GM12878 (cell line): ENCODE results near the gene BCAR3. TPM values are rescaled to one million over a fixed set of nuclear protein-coding genes. Genes with fewer than 3 reads are reported as not detected.

ENCODE experiments used
- ATAC-seq: fragments of 200-7000 bp; cut with Tn5 transposase; 3 replicates; pipeline ENCODE4 v1.9.1; 2020; ENCODE audit warnings: mild to moderate bottlenecking, moderate library complexity
- BruUV-seq: library from RNA; stranded (reverse); fragments of 400-500 nt; replicated peaks from 2 replicates; lab custom pipeline; 2021; lab: Mats Ljungman, UMichigan
- CTCF ChIA-PET: fragments of 300-600 bp; sonication (Branson Sonifier 250); formaldehyde crosslinking; extraction: SDS; loops from one replicate; lab custom pipeline; 2021; ENCODE audit warnings: inconsistent platforms; lab: Yijun Ruan, JAX
- POLR2A ChIA-PET: fragments of 350-600 bp; formaldehyde crosslinking; extraction: SDS; loops from one replicate; lab custom pipeline; 2021; ENCODE audit warnings: inconsistent platforms; lab: Charles Lee
- RAD21 ChIA-PET: fragments of 300-600 bp; sonication (Branson Sonifier 250); formaldehyde crosslinking; loops from one replicate; lab custom pipeline; 2023; ENCODE audit warnings: antibody characterized with exemption; ENCODE audit not compliant: unreplicated experiment; lab: Charles Lee
- SMC1A ChIA-PET: fragments of 300-600 bp; sonication (Branson Sonifier 250); formaldehyde crosslinking; loops from one replicate; lab custom pipeline; 2023; ENCODE audit not compliant: unreplicated experiment, uncharacterized antibody; lab: Charles Lee
- DNase-seq: peaks from one replicate; pipeline ENCODE4 v3.0.0-alpha.2; 2011; ENCODE audit warnings: low read depth, low spot score
- FAIRE-seq: peaks from 3 replicates; lab custom pipeline; 2011; peaks lifted over from hg19 to GRCh38; lab: Jason Lieb, UNC
- H2AFZ ChIP-seq: 2 replicates; pipeline ENCODE4 v1.6.0; 2011; ENCODE audit warnings: low read depth, low read length, control low read depth; ENCODE audit not compliant: control insufficient read depth
- H3K27ac ChIP-seq: 2 replicates; pipeline ENCODE4 v1.5.1; 2011; ENCODE audit warnings: control low read depth; ENCODE audit not compliant: control insufficient read depth, insufficient read depth
- H3K27me3 ChIP-seq, 2 experiments: replicated peaks in 1 of 2; 2 replicates each; pipeline versions ENCODE4 v1.6.0 to v1.6.1; 2011; ENCODE audit warnings: low read length in 1 of 2; ENCODE audit not compliant: control insufficient read depth in 2 of 2, insufficient read depth in 2 of 2
- H3K36me3 ChIP-seq, 2 experiments: 2 replicates each; pipeline ENCODE4 v1.5.1; 2011; ENCODE audit warnings: low read length in 1 of 2; ENCODE audit not compliant: control insufficient read depth in 2 of 2, insufficient read depth in 2 of 2
- H3K4me1 ChIP-seq: 2 replicates; pipeline ENCODE4 v1.6.1; 2011; ENCODE audit warnings: mild to moderate bottlenecking, low read length, moderate library complexity, mixed read lengths; ENCODE audit not compliant: control insufficient read depth, insufficient read depth
- H3K4me2 ChIP-seq: 2 replicates; pipeline ENCODE4 v1.6.0; 2011; ENCODE audit warnings: control low read depth; ENCODE audit not compliant: control insufficient read depth, insufficient read depth
- H3K4me3 ChIP-seq: fragments of 200-600 bp; sonication (generic); 2 replicates; pipeline ENCODE4 v1.5.1; 2016
- H3K79me2 ChIP-seq: 2 replicates; pipeline ENCODE4 v1.6.0; 2011; ENCODE audit warnings: low read length; ENCODE audit not compliant: control insufficient read depth, insufficient read depth
- H3K9ac ChIP-seq: 2 replicates; pipeline ENCODE4 v1.8.0; 2011; ENCODE audit warnings: low read length, control low read depth, mixed read lengths; ENCODE audit not compliant: control insufficient read depth, insufficient read depth
- H3K9me3 ChIP-seq: replicated peaks from 3 replicates; pipeline ENCODE4 v1.5.1; 2011; ENCODE audit warnings: mild to moderate bottlenecking, low read length; ENCODE audit not compliant: control insufficient read depth, insufficient read depth
- H4K20me1 ChIP-seq: 2 replicates; pipeline ENCODE4 v1.6.0; 2011; ENCODE audit not compliant: control insufficient read depth, insufficient read depth
- ATF7 ChIP-seq: fragments of 450-650 bp; IDR thresholded peaks from 2 replicates; pipeline ENCODE4 v1.6.1; 2016; ENCODE audit warnings: low read depth, mild to moderate bottlenecking
- BMI1 ChIP-seq: fragments of 450-650 bp; IDR thresholded peaks from 2 replicates; pipeline ENCODE4 v1.6.1; 2016; ENCODE audit warnings: mild to moderate bottlenecking, moderate library complexity, borderline replicate concordance
- CHD1 ChIP-seq: IDR thresholded peaks from 2 replicates; pipeline ENCODE4 v1.6.1; 2012; ENCODE audit warnings: low read depth, low read length, improper control_type of control experiment
- ESRRA ChIP-seq: IDR thresholded peaks from 2 replicates; pipeline ENCODE4 v1.6.1; 2012; ENCODE audit warnings: mild to moderate bottlenecking, low read length, improper control_type of control experiment
- SRF ChIP-seq, 2 experiments: IDR thresholded peaks; 2 replicates each; pipeline ENCODE4 v1.6.1; 2011; ENCODE audit warnings: low read depth in 2 of 2, low read length in 2 of 2, mild to moderate bottlenecking in 1 of 2, moderate library complexity in 1 of 2
- TAF1 ChIP-seq: IDR thresholded peaks from 2 replicates; pipeline ENCODE4 v1.6.1; 2011; ENCODE audit warnings: mild to moderate bottlenecking, low read depth, low read length, borderline replicate concordance
- WGBS: methylation state at CpG from one replicate; pipeline ENCODE4 v1.1.6; 2016; ENCODE audit warnings: low lambda C conversion rate; ENCODE audit not compliant: insufficient replicate concordance, insufficient coverage; ENCODE audit errors: missing lambda C conversion rate; 5-methylcytosine and 5-hydroxymethylcytosine counted together
- in situ Hi-C: fragments of 300-500 bp; cut with MboI; formaldehyde crosslinking; loops from 9 replicates; pipeline ENCODE4 v1.14.3; 2018; ENCODE audit warnings: mixed read lengths
- intact Hi-C: fragments of 100-400 bp; cut with micrococcal nuclease; formaldehyde crosslinking; loops from one replicate; pipeline ENCODE4 v1.14.2; 2022; ENCODE audit not compliant: unreplicated experiment
- polyA plus RNA-seq, 11 experiments: library from polyadenylated mRNA; depleted of rRNA in 4 of 11; unstranded in 6 of 11; stranded (reverse) in 5 of 11; fragments of >200 nt; fragmentation: Nextera tagmentation in 4 of 11; fragmentation: Illumina TruSeq in 1 of 11; extraction: Ambion mirVana in 4 of 11; extraction: Trizol in 1 of 11; gene quantifications; 1 replicate in 1 of 11; 2 replicates in 10 of 11; pipeline versions ENCODE4 v1.2.1 to v1.2.3, GENCODE V29; 2011 to 2016; ENCODE audit warnings: inconsistent platforms in 2 of 11, missing spikeins in 2 of 11, low read depth in 1 of 11
- total RNA-seq, 4 experiments: library from RNA; depleted of rRNA in 3 of 4; stranded (reverse); fragments of >200 nt in 3 of 4; fragmentation: Illumina TruSeq in 1 of 4; extraction: Trizol in 1 of 4; gene quantifications; 2 replicates each; pipeline versions ENCODE4 v1.2.1 to v1.2.3, GENCODE V29; 2013 to 2021
- TF ChIP-seq, protein P1 (sequence below): fragments of 450-650 bp; IDR thresholded peaks from 2 replicates; pipeline ENCODE4 v1.6.1; 2017; ENCODE audit warnings: mild to moderate bottlenecking, moderate library complexity
- TF ChIP-seq, protein P2 (sequence below): fragments of 450-650 bp; conservative IDR thresholded peaks from 2 replicates; pipeline ENCODE4 v1.6.1; 2017; ENCODE audit warnings: mild to moderate bottlenecking, moderate library complexity

Gene BCAR3
- total and polyA plus RNA-seq, 10 of the 15 experiments (the other 5 are each of a cell fraction or from before 2014, with no cell fraction given), result 1.3 to 6.6 (median 1.8) TPM

DNA sequence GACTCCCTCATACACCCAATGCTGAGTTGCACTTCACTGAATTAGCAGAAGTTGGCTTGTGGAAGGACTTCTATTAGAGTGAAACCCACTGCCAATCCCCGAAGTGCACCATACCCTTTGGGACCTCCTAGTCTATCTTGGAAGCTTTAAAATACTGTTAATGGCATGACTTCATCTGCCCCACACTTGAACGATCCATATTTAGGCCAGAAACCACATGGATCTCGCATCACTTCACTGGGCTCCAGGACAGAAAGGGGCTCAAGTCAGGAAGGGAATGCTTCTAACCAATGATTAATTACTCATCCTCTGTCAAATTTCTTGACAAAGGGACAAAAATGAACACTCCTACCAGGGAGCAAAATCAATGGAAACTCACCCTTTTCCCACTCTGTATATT, 69.1 kb downstream of the BCAR3 start:
- RAD21 ChIA-PET, result interaction anchor here (1.4 to 1.5 kb wide), 2 partner anchors 17 to 202 kb away, joined by 4 to 5 read pairs; no protein-coding TSS in a partner anchor
- CTCF ChIA-PET, result interaction anchor here (0.8 to 2.4 kb wide), 4 partner anchors 16 to 308 kb away, joined by 3 to 19 read pairs (median 7); no protein-coding TSS in a partner anchor

More for the DNA sequence above, 69.1 kb downstream of the BCAR3 start:
- in situ Hi-C loops, result no loop called here
- Histone ChIP-seq H3K27ac (no peak overlapping the region), H3K36me3 (no peaks in the 10 kb centered on the region), H3K4me3 (no peak overlapping the region), H3K79me2 (no peaks in the 10 kb centered on the region), H2AFZ (no peak overlapping the region), H3K9ac (no peak overlapping the region), H3K27me3 (peaks cover 0 to 2% of the 10 kb centered on the region in 2 experiments; a peak in 3 of 4 replicates), H3K4me1 (peaks cover 50% of the 10 kb centered on the region), H4K20me1 (peaks cover 6% of the 10 kb centered on the region), H3K9me3 (no peaks in the 10 kb centered on the region), H3K4me2 (no peak overlapping the region)
- ATAC-seq, result no peak
- intact Hi-C loops, result no loop called here
- ChIA-PET POLR2A (interaction anchor here (0.6 kb wide), 1 partner anchor 634 kb away, joined by 3 read pairs; no protein-coding TSS in a partner anchor), SMC1A (interaction anchor here (1.2 to 2.8 kb wide), 5 partner anchors 9 to 202 kb away, joined by 3 to 7 read pairs (median 6); no protein-coding TSS in a partner anchor)
- TF ChIP-seq SRF (IDR thresholded peaks at IDR 0.05; ENCODE audit: low read depth in 2 of 2, low read length in 2 of 2) (no peak), ESRRA (no peak), BMI1 (no peak), ATF7 (no peak), CHD1 (no peak), TAF1 (no peak)
- TF ChIP-seq, protein P1, sequence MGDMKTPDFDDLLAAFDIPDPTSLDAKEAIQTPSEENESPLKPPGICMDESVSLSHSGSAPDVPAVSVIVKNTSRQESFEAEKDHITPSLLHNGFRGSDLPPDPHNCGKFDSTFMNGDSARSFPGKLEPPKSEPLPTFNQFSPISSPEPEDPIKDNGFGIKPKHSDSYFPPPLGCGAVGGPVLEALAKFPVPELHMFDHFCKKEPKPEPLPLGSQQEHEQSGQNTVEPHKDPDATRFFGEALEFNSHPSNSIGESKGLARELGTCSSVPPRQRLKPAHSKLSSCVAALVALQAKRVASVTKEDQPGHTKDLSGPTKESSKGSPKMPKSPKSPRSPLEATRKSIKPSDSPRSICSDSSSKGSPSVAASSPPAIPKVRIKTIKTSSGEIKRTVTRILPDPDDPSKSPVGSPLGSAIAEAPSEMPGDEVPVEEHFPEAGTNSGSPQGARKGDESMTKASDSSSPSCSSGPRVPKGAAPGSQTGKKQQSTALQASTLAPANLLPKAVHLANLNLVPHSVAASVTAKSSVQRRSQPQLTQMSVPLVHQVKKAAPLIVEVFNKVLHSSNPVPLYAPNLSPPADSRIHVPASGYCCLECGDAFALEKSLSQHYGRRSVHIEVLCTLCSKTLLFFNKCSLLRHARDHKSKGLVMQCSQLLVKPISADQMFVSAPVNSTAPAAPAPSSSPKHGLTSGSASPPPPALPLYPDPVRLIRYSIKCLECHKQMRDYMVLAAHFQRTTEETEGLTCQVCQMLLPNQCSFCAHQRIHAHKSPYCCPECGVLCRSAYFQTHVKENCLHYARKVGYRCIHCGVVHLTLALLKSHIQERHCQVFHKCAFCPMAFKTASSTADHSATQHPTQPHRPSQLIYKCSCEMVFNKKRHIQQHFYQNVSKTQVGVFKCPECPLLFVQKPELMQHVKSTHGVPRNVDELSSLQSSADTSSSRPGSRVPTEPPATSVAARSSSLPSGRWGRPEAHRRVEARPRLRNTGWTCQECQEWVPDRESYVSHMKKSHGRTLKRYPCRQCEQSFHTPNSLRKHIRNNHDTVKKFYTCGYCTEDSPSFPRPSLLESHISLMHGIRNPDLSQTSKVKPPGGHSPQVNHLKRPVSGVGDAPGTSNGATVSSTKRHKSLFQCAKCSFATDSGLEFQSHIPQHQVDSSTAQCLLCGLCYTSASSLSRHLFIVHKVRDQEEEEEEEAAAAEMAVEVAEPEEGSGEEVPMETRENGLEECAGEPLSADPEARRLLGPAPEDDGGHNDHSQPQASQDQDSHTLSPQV, result no peak
- TF ChIP-seq, protein P2, sequence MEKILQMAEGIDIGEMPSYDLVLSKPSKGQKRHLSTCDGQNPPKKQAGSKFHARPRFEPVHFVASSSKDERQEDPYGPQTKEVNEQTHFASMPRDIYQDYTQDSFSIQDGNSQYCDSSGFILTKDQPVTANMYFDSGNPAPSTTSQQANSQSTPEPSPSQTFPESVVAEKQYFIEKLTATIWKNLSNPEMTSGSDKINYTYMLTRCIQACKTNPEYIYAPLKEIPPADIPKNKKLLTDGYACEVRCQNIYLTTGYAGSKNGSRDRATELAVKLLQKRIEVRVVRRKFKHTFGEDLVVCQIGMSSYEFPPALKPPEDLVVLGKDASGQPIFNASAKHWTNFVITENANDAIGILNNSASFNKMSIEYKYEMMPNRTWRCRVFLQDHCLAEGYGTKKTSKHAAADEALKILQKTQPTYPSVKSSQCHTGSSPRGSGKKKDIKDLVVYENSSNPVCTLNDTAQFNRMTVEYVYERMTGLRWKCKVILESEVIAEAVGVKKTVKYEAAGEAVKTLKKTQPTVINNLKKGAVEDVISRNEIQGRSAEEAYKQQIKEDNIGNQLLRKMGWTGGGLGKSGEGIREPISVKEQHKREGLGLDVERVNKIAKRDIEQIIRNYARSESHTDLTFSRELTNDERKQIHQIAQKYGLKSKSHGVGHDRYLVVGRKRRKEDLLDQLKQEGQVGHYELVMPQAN, result no peak
- DNase-seq, result no peak
- no TSS peak for BruUV-seq
- 21% methylated on average over 3 of the region's 3 CpGs for WGBS
- no peak for FAIRE-seq
